ENCODE measurements around the gene GPR176.
A peak's percentile ranks its signal among the peaks of the same experiment; 100 is the strongest.

- TF ChIP-seq CTCF (IDR thresholded peaks at IDR 0.05; ENCODE audit: insufficient read depth, low read length) (peak; percentile 4), REST (IDR thresholded peaks at IDR 0.05; ENCODE audit: insufficient replicate concordance, low read depth) (no peak), POLR2AphosphoS5 (IDR thresholded peaks at IDR 0.05; ENCODE audit: low read depth) (no peak), GABPA (IDR thresholded peaks at IDR 0.05; ENCODE audit: low read depth) (no peak)
Measured at GRCh38 chr15:39931615-39932014, 11.5 kb upstream of the GPR176 start.
